Measurements from ENCODE around the gene MYBPH.

The MYBPH gene

GRCh38 chr1:203208181-203208580, 32.6 kb upstream of the MYBPH start:
- no peak overlapping the region for H2AFZ ChIP-seq (ENCODE audit: low read depth, low read length)
- TF ChIP-seq CTCF (IDR thresholded peaks at IDR 0.05; ENCODE audit: borderline replicate concordance, extremely low read depth, low read length, poor library complexity, severe bottlenecking) = no peak
- TF ChIP-seq EZH2 (IDR thresholded peaks at IDR 0.05; ENCODE audit: borderline replicate concordance, low read depth, low read length, severe bottlenecking) = no peak
- H3K9me3 ChIP-seq (ENCODE audit: insufficient read depth, low read length, severe bottlenecking) = no peaks in the 10 kb centered on the region
- H4K20me1 ChIP-seq (ENCODE audit: insufficient read depth, low read length) = no peaks in the 10 kb centered on the region
- no peak overlapping the region for H3K4me3 ChIP-seq (ENCODE audit: low read depth in 1 of 2, low read length in 2 of 2)
- peaks cover 5% of the 10 kb centered on the region for H3K27me3 ChIP-seq (ENCODE audit: insufficient read depth, low read length, poor library complexity)
- DNase-seq (no peak), ATAC-seq (ENCODE audit: insufficient read depth, low read depth) (no peak)
- no peaks in the 10 kb centered on the region for H3K4me1 ChIP-seq (ENCODE audit: insufficient read depth, low read length)
- H3K36me3 ChIP-seq (ENCODE audit: insufficient read depth, low read length) = no peaks in the 10 kb centered on the region
- no peak overlapping the region for H3K9ac ChIP-seq (ENCODE audit: low read depth, low read length)
- no peaks in the 10 kb centered on the region for H3K79me2 ChIP-seq (ENCODE audit: insufficient read depth, low read length)
- no peak overlapping the region for H3K27ac ChIP-seq (ENCODE audit: low read length)
- H3K4me2 ChIP-seq (ENCODE audit: insufficient read depth, low read length) = no peak overlapping the region

- DNase-seq (no peak), ATAC-seq (ENCODE audit: insufficient read depth, low read depth) (no peak)
- Histone ChIP-seq H4K20me1 (ENCODE audit: insufficient read depth, low read length) (no peaks in the 10 kb centered on the region), H2AFZ (ENCODE audit: low read depth, low read length) (no peak overlapping the region), H3K4me2 (ENCODE audit: insufficient read depth, low read length) (no peak overlapping the region), H3K4me1 (ENCODE audit: insufficient read depth, low read length) (no peaks in the 10 kb centered on the region), H3K79me2 (ENCODE audit: insufficient read depth, low read length) (no peaks in the 10 kb centered on the region), H3K27me3 (ENCODE audit: insufficient read depth, low read length, poor library complexity) (peaks cover 8% of the 10 kb centered on the region), H3K9me3 (ENCODE audit: insufficient read depth, low read length, severe bottlenecking) (no peaks in the 10 kb centered on the region), H3K9ac (ENCODE audit: low read depth, low read length) (no peak overlapping the region), H3K36me3 (ENCODE audit: insufficient read depth, low read length) (no peaks in the 10 kb centered on the region), H3K4me3 (ENCODE audit: low read depth in 1 of 2, low read length in 2 of 2) (no peak overlapping the region), H3K27ac (ENCODE audit: low read length) (no peak overlapping the region)
- no peak for TF ChIP-seq EZH2 (IDR thresholded peaks at IDR 0.05; ENCODE audit: borderline replicate concordance, low read depth, low read length, severe bottlenecking)
- TF ChIP-seq CTCF (IDR thresholded peaks at IDR 0.05; ENCODE audit: borderline replicate concordance, extremely low read depth, low read length, poor library complexity, severe bottlenecking) = no peak
Measured at GRCh38 chr1:203207751-203208150, 32.1 kb upstream of the MYBPH start.

GRCh38 chr1:203206129-203206687, 30.6 kb upstream of the MYBPH start:
- Histone ChIP-seq H3K79me2 (ENCODE audit: insufficient read depth, low read length) (no peaks in the 10 kb centered on the region), H4K20me1 (ENCODE audit: insufficient read depth, low read length) (no peaks in the 10 kb centered on the region), H2AFZ (ENCODE audit: low read depth, low read length) (no peak overlapping the region), H3K27ac (ENCODE audit: low read length) (no peak overlapping the region), H3K4me3 (ENCODE audit: low read depth in 1 of 2, low read length in 2 of 2) (no peak overlapping the region), H3K9ac (ENCODE audit: low read depth, low read length) (no peak overlapping the region), H3K9me3 (ENCODE audit: insufficient read depth, low read length, severe bottlenecking) (no peaks in the 10 kb centered on the region), H3K4me1 (ENCODE audit: insufficient read depth, low read length) (no peaks in the 10 kb centered on the region), H3K4me2 (ENCODE audit: insufficient read depth, low read length) (no peak overlapping the region), H3K27me3 (ENCODE audit: insufficient read depth, low read length, poor library complexity) (peaks cover 12% of the 10 kb centered on the region), H3K36me3 (ENCODE audit: insufficient read depth, low read length) (no peaks in the 10 kb centered on the region)
- DNase-seq = no peak
- no peak for TF ChIP-seq CTCF (IDR thresholded peaks at IDR 0.05; ENCODE audit: borderline replicate concordance, extremely low read depth, low read length, poor library complexity, severe bottlenecking)
- no peak for ATAC-seq (ENCODE audit: insufficient read depth, low read depth)

GRCh38 chr1:203204756-203205155, 29.1 kb upstream of the MYBPH start:
- Histone ChIP-seq H3K27ac (ENCODE audit: low read length) (no peak overlapping the region), H3K27me3 (ENCODE audit: insufficient read depth, low read length, poor library complexity) (peaks cover 15% of the 10 kb centered on the region), H3K4me3 (ENCODE audit: low read depth in 1 of 2, low read length in 2 of 2) (no peak overlapping the region), H3K36me3 (ENCODE audit: insufficient read depth, low read length) (no peaks in the 10 kb centered on the region), H3K9me3 (ENCODE audit: insufficient read depth, low read length, severe bottlenecking) (no peaks in the 10 kb centered on the region), H4K20me1 (ENCODE audit: insufficient read depth, low read length) (no peaks in the 10 kb centered on the region), H3K79me2 (ENCODE audit: insufficient read depth, low read length) (no peaks in the 10 kb centered on the region), H3K4me2 (ENCODE audit: insufficient read depth, low read length) (no peak overlapping the region), H3K9ac (ENCODE audit: low read depth, low read length) (no peak overlapping the region), H3K4me1 (ENCODE audit: insufficient read depth, low read length) (no peaks in the 10 kb centered on the region), H2AFZ (ENCODE audit: low read depth, low read length) (no peak overlapping the region)
- TF ChIP-seq CTCF (IDR thresholded peaks at IDR 0.05; ENCODE audit: borderline replicate concordance, extremely low read depth, low read length, poor library complexity, severe bottlenecking) = no peak
- TF ChIP-seq EZH2 (IDR thresholded peaks at IDR 0.05; ENCODE audit: borderline replicate concordance, low read depth, low read length, severe bottlenecking) = no peak
- ATAC-seq (ENCODE audit: insufficient read depth, low read depth) = no peak
- no peak for DNase-seq

Data from DND-41 (cell line).